LoVo (cell line): Measurements from ENCODE around the gene YAE1.

Experiments used
- DNase-seq: peaks from one replicate; pipeline ENCODE4 v3.0.0-alpha.2; 2016; ENCODE audit warnings: low spot score

The YAE1 gene

DNA sequence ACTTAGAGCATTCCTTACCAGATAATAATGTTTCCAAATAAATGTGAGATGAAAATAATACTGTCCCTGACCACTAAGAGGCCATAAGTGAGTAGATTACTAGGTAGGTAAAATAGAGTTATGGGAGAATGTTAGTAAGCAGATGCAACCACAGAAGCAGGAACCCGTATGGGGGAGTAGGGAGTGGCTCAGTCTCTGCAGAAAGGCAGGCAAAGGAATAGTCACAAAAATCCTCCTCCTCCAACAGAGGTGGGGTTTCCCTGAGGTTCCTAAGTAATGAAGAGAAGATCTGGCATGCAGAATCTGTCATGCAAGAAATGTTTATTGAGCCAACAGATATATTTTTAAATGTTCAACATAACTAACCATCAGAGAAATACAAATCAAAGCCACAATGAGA is 9.0 kb upstream of the YAE1 start:
- no peak for DNase-seq

DNA sequence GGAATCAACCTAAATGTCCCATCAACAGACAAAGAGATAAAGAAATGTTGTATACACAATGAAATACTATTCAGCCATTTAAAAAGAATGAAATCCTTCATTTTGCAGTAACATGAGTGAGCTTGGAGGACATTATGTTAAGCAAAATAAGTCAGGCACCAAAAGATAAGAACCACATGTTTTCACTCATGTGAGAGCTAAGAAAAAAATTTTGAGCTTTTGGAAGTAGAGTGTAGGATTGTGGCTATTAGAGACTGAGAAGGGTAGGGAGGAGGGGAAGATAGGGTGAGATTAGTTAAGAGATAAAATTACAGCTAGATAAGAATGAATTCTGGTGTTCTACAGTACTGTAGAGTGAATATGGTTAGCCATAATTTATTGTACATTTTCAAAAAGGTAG is 8.3 kb upstream of the YAE1 start:
- no peak for DNase-seq

DNA sequence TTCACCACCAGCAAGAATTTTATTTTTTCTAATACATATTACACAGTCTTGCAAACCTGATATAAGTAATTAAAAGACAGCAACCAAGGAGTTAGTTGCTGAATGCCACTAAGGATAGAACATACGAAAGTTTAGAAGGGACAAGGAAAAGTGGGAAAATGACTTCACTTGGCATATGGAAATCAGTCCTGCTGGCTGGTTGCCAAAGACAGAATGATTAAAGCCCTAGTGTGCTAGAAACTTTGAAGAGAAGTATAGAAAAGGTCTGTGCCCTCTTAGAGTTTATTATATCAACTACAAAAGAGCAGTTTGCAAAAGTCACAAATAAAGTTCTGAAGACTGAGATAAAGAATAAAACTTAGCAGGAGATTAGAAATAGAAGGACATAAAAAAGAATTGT is 5.8 kb upstream of the YAE1 start:
- no peak for DNase-seq

DNA sequence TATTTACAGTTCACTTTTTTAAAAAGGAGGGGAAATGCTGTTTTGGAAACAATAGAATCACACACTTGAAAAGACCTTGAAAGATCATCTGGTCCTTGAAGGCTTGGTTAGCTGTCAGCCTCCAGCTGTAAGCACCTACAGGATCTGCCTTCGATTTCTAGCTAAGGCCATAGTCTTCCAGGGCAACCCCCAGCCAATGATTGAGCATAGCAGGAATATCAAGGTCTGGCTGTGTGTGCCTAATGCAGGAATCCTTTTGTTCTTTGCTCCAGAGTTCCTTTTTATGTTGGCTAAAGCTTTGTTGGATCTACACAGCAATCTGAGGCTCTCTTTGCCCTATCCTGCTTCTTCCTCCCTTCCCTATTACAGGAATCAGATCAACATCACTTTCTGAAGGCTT is 5.2 kb upstream of the YAE1 start:
- no peak for DNase-seq

DNA sequence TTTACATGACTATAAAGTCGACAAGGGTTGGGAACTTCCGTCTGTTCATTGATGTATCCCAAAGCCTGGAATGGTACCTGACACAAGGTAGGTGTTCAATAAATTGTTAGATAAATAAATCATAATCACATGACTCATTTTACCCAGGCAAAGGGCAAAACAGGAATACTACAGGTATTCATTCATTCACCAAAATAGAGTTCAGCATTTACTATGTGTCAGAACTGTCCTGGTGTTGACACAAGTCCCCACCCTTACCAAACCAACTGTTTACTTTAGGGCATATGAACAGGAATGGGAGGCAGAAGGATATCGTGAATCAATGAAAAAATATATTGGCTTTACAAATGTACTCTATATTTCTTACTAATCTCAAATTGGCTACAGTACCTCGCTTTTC is 666 bp upstream of the YAE1 start:
- DNase-seq = peak; percentile 78

DNA sequence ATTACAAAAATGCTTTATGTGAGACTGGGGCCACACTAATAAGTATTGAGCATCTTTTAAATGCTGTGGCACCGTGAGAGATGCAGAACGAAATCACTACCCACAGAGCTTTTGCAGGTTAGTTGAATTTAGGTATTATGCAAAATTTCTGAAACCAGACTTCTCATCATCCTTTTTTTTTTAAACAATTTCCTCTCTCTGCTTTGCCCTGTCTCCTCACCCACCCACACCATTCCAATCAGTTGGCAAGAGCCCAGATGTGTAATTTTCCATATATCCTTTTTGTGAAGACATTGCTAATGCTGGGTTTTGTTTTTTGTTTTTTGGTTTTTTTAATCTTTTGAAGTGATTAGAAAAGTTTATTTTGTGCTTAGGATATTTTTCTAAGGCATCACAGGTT is 1.1 kb downstream of the YAE1 start:
- DNase-seq = no peak

DNA sequence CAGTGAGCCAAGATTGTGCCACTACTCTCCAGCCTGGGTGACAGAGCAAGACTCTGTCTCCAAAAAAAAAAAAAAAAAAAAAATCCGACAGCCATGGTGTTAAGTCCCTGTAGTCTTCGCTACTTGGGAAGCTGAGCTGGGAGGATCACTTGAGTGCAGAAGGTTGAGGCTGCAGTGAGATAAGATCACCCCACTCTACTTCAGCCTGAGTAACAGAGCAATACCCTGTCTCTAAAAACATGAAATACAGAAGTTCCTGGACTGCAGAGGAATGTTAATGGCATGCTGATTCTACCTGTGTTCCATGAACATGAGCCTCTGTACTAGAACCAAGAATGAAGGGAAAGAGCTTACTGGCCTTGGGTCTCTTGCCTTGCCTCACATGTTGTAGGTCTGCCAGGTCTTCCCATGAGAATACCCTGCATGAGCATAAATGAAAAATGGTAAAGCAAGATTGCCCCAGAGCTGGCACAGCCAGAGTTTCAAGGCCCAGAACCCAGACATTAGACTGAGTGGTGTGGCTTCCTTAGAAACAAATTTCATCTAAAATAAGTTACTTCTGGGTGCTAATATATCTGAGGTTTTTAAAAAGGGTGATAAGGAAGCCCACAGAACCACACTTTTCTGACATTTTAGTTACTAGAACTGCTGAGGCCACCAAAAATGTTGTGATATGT is 8.6 kb downstream of the YAE1 start:
- no peak for DNase-seq

DNA sequence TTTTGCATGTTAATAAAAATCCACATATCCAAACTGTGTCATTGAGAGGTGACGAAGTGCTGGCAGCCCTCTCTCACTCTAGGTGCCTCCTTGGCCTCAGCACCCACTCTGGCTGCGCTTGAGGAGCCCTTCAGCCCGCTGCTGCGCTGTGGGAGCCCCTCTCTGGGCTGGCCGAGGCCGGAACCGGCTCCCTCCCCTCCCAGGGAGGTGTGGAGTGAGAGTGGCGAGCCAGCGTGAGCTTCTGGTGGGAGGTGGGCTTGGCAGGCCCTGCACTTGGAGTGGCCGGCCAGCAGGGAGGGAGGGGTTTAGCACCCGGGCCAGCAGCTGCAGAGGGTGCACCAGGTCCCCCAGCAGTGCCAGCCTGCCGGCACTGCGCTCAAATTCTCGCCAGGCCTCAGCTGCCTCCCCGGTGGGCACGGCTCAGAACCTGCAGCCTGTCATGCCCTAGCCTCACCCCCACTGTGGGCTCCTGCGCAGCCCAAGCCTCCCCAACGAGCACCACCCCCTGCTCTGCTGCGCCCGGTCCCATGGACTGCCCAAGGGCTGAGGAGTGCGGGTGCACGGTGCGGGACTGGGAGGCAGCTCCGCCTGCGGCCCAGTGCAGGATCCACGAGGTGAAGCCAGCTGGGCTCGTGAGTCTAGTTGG is 11.1 kb downstream of the YAE1 start:
- no peak for DNase-seq

DNA sequence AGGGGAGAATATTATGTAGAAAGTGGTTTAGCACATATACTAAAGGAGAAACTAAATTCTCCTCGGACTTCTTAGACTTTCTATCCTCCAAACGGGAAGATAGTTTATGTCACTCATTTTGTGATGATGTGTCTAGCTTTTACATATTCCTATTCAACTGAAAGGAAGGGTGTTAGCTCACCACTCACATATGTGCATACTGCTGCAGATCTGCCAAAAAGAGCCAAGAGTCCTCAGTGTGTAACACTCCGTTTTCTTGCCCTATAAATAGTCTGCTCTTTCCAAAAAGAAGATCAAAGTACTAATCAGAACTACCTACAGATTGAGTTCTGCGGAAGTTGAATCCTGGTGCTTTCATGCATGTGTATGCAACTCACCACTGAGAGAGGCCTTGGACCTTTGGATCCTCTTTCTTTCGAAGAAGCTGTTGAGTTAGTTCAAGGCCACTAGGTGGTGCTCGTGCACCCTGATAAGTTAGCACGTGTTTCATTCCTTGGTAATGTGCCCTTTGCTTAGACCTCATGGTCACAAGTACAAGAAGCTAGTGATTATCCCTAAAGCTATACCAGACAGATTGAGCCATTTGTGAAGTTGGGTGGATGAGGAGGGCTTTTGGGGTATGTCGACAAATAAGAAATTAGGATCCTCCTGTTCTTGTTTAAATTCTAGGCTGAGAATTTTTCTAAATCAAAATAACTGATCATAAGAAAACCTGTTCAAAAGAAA is 14.1 kb downstream of the YAE1 start:
- peak; percentile 96 for DNase-seq

DNA sequence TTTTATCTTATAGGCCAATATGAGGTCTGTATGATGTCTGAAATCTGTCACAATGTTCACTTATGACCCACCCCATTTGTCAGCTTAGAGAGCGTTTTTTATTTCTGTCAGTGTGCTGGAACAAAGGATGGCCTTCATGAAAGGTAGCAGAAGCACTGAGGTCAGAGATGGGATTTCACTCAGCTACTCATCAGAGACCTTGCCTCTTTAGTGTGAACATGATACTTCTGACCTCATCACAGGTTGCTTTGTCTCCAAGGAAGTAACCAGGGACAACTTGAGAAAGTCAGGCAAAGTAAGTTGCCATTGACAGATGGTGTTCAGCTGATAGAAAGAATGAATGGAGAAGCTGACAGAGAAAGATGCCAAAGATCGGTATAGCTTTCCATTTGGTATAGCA is 16.3 kb downstream of the YAE1 start:
- no peak for DNase-seq

DNA sequence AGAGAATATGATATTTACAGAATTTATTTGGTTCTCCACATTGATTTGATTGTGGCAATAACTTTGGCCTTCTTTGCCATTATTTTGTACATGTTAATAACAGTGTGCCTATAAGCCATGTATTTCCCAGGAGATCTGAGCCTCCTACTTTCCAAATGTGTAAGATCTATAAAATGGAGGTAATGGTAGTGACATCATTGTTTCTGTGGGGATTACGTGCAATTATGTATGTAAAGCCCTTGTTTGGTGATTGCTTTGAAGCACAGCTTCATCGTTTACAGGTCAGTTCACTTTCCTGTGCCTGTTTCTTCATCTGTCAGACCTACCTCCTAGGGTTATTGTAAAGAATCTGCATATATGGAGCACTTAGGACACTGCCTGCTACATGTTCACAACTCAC is 17.3 kb downstream of the YAE1 start:
- no peak for DNase-seq

DNA sequence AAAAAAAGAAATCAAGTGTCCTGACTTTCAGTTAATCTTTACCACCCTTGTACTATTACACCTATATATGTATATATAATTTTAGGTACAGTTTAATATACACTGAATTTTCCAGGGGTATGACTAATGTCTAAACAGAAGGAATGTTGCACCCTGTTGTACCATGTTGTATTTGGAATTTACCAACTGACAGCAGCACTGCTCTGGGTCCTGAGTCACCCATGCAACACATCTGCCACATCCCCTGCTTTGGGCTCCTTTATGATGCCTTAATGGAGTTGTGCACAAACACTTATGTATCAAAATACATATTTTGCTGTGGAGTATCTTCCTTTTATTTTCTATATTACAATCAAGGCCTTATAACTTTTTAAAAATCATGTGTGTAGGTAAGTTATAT is 21.2 kb downstream of the YAE1 start:
- DNase-seq = no peak

DNA sequence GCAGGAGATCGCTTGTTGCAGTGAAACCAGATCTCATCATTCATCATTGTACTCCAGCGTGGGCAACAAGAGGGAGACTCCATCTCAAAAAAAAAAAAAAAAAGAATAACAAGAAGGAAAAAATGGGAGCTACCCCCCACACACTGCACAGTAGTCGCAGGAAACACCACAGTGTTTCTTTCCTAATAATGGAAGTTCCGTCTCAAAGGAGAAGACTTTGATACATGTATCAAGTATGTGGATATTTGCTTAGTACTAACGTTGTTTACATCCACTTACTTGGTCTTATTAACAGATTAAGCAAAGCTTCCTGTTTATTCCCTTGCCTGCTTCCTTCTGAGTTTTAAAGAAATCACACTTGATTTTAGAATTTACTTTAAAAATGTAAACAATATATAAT is 22.2 kb downstream of the YAE1 start:
- no peak for DNase-seq

DNA sequence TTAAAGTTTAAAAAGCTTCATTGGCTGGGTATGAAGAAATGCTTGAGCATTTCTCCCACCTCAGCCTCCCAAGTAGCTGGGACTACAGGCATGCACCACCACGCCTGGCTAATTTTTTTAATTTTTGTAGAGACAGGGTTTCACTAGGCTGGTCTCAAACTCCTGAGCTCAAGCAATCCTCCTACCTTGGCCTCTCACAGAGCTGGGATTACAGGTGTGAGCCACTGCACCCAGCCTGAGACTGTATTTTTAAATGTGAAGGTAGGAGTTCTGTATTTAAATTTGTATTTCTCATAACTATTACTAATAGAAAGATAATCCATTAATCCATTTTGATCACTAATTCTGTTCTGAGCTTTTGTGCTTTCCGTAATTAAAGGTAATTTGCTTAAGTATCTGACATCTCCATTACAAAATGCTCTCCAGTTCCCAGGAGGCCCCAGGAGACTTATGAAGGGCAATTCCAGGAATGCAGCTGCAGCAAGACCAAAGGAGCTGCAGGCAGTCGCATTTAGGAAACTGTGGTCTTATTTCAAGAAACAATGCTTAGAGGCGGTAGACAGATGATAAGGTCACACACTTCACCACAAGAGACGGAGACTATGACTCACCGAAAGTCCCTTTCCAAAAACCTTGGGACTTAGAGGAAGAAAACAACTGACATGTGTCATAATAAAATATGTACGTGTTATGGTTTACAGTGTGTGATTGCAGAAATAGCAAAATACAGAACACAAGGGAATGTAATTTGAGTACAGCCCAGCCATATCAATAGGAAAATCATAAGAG is 23.3 kb downstream of the YAE1 start:
- DNase-seq = peak; percentile 51

DNA sequence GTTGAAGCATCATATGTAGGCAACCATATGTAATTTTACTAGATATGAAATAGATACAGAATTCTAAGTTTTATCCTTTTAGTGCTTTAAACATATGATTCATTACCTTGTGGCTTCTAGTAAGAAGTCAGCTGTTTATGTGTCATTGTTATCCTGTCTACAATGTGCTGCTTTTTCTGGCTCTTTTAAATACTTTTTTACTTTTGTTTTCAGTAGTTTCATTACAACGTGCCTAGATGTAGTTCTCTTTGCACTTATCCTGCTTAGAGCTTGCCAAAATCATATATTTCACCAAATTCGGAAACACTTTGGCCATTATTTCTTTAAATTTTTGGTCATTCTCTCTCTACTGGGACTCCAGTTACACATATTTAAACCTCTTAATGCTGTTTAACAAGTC is 26.4 kb downstream of the YAE1 start:
- DNase-seq = no peak

DNA sequence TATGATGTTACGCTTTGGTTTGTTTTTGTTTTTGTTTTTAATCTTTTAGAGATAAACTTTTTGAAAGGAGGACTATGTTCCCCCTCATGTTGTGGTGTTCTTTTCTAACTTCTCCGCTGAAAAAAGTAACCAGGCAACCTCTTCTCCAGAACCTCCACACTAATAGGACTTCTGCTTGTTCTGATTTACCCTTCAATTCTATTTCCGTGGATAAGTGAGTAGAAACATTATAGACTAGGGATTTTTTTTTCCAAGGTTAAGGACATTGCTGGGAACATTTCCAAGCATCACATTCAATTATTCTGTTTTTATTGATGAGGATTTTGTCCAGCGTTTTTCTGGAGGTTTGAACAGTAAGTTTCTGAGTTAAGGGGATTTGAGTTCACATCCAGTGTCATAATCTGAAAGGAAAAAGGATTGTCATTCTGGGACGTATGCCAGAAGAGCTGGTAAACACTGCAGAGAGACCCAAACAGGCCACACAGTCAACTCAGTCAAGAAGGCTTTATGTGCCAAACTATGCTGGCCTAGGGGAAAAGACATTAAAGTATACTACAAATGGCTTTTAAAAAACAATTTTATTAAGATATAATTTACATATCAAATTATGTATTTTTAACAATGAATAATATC is 28.9 kb downstream of the YAE1 start:
- no peak for DNase-seq

DNA sequence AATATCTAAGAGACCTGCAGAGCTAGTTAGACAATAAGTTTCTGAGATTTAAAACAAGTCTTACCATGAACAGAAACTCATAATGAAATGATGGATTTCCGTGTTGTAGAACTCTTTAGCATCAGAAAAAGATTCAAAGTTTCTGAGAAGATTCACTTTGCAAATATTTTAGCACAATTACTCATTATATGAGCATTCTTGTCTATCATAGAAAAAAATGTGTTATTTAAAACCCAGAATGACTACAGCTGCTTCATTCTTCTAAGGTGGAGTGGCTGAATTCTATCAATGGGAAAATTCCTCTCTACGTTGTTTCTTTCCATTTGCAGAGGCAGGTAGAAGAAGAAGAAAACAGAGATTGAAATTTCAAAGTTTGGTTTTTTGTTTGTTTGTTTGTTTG is 36.1 kb downstream of the YAE1 start:
- no peak for DNase-seq

DNA sequence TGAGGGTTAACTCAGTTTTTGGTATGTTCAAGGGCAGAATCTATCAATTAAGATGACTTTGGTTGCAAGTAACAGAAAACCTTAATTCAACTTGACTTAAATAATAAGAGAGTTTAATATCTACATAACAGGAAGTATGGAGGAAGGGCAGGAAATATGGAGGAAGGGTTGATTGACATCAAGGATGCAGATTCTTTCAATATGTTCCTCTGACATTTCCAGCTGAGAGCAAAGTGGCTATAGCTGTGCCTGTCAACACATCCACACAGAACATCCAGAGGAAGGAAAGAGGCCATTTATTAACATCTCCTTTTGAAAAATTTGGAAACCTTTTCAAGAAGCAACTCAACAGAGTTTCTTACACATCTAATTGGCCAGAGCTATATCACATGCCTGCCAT is 37.7 kb downstream of the YAE1 start:
- no peak for DNase-seq

DNA sequence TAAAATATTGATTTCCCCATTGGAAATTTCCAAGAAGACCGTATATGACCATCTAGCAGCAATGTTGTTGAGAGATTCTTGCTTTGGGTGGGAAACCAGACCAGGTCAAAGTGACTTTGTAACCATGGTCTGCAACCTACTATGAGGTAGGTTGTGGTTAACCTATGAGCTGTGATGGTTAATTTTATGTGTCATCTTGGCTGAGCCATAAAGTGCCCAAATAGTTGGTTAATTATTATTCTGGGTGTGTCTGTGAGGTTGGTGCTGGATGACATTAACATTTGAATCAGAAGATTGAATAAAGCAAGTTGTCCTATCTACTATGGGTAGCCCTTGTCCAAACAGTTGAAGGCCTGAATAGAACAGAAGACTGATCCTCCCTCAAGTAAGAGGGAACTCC is 38.9 kb downstream of the YAE1 start:
- DNase-seq = peak; percentile 80

DNA sequence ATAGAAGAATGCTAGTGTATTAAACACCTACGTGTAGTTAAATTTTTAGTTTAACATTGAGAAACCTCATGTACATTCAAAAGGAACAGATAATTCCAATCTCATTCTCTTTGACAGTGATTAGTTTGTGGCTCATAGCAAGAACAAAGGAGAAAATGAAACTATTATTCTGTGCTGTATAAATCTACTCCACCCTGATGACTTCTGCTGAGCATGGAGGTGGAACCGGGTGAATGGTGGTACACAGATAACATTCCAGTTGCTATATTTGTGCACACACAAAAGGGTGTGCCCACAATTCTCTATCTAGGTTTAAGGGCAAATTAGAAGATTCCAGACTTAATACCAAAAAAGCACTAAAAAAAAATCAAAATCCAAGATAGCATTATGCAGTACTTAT is 40.1 kb downstream of the YAE1 start:
- peak; percentile 34 for DNase-seq

DNA sequence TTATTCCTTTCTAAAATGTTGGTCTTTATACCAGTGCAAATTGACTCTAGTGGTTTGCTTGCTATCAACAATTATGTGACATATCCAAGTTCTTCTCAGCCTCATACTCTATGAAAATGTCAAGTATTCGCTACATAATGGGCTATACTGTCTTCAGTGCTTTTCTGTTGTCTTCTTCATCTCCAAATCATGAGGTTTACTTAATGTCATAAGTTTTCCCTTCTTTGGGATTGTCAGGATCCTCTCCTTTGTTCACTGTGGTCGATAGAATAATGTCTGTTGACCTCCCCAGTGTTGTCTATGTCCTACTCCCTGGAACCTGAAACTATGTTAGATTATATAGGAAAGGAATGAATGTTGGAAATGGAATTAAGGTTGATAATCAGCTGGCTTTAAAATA is 40.7 kb downstream of the YAE1 start:
- DNase-seq = no peak

DNA sequence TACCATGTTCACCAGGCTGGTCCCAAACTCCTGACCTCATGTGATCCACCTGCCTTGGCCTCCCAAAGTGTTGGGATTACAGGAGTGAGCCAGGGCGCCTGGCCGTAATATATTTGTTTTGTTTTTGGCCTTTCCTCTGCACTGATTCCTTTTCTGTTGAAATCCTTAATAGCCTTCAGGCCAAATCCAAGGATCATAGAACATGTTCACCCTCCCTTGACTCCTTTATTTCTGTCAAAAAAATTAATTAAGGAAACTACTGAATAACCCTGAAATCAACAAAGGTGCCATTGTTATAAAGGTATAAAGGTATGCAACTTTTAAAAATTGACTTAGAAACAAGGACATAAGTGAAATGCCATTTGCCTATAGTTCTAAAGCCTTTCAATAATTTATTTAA is 41.7 kb downstream of the YAE1 start:
- DNase-seq = no peak
